SK-MEL-5 (cell line): ENCODE data around the gene DCST2. TPM values are rescaled to one million over a fixed set of nuclear protein-coding genes. Genes with fewer than 3 reads are reported as not detected.

Experiments
- DNase-seq: peaks from one replicate; pipeline ENCODE4 v3.0.0-alpha.2; 2016; ENCODE audit warnings: low read depth, low spot score
- in situ Hi-C: cut with HindIII; loops from 2 replicates; pipeline ENCODE4 v1.10.0; 2016; ENCODE audit warnings: low sequenced_read_pairs, high pct_unique_total_duplicates, low pct_unique_long_range_greater_than_20kb
- polyA plus RNA-seq, 2 experiments: library from polyadenylated mRNA; depleted of rRNA; stranded (reverse); fragments of >200 nt; gene quantifications; 2 replicates each; pipeline ENCODE4 v1.2.3, GENCODE V29; 2015
- total RNA-seq: library from RNA; depleted of rRNA; stranded (reverse); fragments of >200 nt; shearing (Covaris generic); gene quantifications from 2 replicates; pipeline ENCODE4 v1.2.3, GENCODE V29; 2014; rRNA removed

Gene DCST2
- total RNA-seq: 0.18 TPM in 1 of 2 replicates, not detected in the other
- polyA plus RNA-seq (2015; cell fraction: cytosol; rRNA removed): 0.06 and 0.23 TPM in 2 replicates
- 7.1 and 10.0 TPM in 2 replicates for polyA plus RNA-seq (2015; cell fraction: nucleus; rRNA removed)

DNA sequence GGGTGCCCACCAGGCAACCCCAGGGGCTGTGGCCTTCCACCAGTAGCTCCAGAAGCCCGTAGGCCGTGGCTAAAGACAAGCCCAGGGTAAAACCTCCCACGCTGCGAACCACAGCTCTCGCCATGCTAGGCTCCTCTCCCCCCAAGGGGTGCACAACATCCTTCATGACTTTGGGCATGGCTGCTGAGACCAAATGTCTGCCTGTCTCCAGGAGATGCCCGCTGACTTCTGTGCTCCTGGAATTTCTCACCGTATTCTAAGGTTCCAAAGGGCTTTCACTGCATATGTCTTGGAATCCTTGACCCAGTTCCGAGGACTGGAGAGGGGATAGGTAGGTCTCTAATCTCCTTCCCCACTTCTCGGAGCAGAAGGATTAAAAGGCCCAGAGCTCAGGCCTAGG is at the start of gene DCST2, which contains the start of gene DCST1:
Gene DCST2, minus strand, starts transcription at position 258 of the 400 bp plus-strand sequence. Its CDS starts 80 bp downstream, at position 178.
Gene DCST1, plus strand, starts transcription at position 301 of the 400 bp plus-strand sequence. CDS start 213 bp downstream, outside the sequence.
- no peak for DNase-seq

GRCh38 chr1:155083052-155083541 is 49.5 kb upstream of the DCST2 start:
- in situ Hi-C loops: no loop called here

More for the DNA sequence above, at the start of gene DCST2, which contains the start of gene DCST1:
- in situ Hi-C loops: no loop called here

DNA sequence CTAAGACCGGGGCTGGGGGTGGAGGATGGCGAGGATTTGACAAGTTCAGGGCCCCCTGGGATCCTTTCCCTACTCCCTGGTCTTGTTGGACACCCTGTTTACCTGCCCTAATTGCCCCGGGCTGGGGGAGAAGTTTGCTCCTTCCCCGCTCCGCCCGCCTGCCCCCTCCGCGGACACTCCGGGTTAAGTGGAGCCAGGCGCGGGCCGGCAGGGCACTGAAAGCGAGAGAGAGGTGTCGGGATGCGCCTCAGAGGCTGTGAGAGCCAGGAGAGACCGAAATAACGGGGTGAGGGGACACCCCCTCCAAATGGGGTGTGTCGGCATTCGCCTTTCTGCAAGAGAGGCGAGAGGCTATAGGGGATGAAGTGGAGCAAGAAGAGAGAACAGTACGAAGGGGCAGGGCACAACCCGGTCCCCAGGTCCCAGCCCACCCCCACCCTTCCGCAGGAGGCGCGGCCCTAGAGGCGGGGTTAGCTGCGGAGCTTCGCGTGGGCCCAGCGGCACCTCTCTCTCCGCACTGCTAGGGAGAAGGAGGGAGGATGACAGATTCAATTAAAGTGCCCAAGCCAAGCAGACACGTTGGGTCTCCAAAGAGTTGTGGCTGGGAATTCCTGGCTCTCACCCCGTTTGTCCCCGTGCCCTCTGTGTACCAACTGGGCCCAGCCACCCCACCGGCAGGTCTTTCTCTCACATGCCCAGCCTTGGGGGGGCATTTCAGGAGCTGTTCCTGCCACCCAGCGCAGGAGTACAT is 48.9 kb upstream of the DCST2 start:
- in situ Hi-C loops: no loop called here
- DNase-seq: no peak

More at GRCh38 chr1:155083052-155083541, 49.5 kb upstream of the DCST2 start:
- DNase-seq: no peak

DNA sequence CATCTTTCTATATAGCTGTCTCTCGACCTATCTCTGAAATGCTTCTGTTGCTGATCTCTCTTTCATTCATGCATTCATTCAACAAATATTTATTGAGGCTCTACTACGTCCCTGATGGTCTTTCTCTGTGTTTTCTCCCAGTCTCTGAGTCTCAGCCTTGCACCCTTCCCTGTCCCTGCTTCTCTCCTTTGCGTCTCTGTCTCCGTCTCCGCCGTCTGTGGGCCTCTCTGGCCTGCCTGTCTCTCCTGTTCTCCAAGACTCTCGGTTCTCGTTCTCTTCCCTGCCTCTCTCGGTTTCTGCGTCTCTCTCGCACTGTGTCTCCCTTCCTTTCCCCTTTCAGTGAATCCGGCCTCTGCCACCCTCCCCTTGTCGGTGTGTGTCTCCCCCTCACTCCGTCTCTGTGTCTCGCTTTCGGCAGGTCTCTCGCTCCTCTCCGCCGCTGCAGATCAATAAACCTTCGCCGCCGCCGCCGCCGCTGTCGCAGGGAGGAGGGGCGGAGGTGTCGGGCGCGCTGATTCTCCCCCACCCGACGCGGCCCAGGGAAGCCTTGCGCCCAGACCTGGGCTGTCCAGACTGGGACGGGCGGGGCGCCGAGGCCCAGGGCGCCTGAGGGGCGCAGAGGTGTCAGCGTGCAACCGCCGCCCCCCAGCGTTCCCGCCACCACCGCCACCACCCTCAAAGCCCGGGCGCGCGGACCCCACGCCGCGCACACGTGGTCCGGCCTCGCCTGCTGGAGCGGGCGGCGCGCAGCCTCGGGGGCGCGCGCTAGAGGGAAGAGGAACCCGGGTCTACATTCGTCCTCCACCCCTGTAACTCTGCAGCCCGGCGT is 48.1 kb upstream of the DCST2 start:
- in situ Hi-C loops: no loop called here
- no peak for DNase-seq

- DNase-seq: no peak
- in situ Hi-C loops: no loop called here
Observed at GRCh38 chr1:155080312-155081228, 47.0 kb upstream of the DCST2 start.

DNA sequence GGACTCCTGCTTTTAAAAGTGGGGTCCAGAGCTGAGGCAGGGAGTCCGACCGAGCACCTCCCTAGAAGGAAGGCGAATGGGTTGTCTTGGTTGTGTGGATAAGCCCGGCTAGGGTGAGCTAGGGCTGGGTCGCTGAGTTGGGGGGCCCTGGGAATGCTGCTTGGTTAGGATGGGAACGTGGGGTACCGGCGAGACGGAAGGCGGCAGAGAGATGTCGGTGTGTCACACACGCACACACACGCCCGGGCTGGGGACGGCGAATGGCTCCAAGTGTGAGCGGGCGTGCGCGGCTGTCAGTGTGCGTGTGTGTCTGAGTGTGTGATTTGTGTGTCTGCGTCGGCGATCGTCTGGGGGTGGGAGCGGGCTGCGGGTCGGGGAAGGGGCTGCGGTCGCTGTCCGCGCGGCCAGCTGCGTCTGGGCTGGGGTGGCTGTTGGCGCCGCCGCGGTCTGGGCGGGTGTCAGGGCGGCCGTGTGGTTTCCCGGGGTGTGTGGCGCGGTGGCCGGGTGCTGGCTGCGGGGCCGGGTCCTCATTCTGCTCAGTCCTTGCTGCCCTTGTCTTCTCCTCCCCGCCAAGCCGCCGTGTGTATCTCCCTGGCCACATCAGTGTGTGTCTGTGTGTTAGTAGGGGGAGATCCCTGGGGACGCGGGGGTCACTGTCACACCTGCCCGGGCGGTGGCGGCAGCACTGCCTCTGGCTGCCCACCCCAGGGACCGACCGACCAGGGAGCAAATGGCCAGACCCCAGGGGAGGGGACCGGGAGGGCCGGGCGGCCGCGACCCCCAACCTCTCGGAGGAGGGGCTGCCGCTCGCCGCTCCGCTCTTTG is 46.1 kb upstream of the DCST2 start:
- in situ Hi-C loops: no loop called here
- DNase-seq: no peak

GRCh38 chr1:155079210-155079486 is 45.6 kb upstream of the DCST2 start:
- no peak for DNase-seq
- in situ Hi-C loops: no loop called here

DNA sequence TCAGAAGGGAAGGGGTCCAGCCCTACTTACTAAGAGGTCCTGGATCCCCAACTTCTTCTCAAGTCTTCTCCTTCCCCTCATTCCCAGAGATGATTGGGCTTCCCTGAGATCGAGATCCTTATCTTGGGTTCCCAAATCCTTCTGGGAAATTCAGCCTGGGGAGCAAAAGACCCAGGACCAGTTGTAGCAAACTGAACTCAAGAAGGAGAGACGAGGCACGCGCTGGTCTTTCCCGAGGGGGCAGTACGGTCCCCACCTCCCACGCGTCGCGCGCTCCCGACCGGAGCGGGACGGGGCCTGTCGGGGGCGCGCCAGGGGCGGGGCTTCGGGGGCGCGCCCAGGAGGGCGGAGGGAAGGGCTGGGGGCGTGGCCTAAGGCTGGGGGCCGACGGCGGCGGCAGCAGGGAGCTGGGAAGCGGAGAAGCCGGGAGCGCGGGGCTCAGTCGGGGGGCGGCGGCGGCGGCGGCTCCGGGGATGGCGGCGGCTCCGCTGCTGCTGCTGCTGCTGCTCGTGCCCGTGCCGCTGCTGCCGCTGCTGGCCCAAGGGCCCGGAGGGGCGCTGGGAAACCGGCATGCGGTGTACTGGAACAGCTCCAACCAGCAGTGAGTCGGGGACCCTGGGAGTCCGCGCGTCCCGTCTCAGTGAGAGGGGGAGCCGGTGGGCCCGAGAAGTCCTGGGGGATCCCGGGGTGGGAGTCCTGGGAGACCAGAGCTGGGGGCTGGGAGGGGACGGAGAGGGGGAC is 45.1 kb upstream of the DCST2 start, which contains the start of gene EFNA3:
Gene EFNA3, plus strand, starts transcription at position 369 of the 741 bp plus-strand sequence. Its CDS starts 105 bp downstream, at position 474.
- DNase-seq: peak; percentile 77

GRCh38 chr1:155077758-155078445 is 44.3 kb upstream of the DCST2 start:
- in situ Hi-C loops: no loop called here

More for the DNA sequence above, 45.1 kb upstream of the DCST2 start, which contains the start of gene EFNA3:
- in situ Hi-C loops: no loop called here

GRCh38 chr1:155077346-155077745 is 43.8 kb upstream of the DCST2 start:
- in situ Hi-C loops: no loop called here

More at GRCh38 chr1:155077758-155078445, 44.3 kb upstream of the DCST2 start:
- DNase-seq: no peak

DNA sequence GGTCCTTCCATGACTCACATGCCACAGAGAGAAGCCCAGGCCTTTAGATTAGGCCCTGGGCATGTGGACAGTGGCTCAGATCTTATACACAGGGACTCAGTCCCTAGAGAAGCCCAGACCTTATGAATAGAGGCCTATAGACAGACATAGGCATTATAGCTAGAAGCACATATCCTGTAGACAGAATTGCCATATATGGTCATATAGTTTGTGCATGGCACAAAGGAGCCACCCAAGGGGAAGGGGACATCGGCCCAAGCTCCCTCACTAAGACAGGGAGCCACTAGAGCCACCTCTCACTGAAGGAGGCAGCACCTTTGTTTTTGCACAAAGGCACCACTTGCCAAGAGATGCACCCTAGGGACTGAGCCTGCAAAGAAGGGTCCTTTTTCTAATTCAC is 42.8 kb upstream of the DCST2 start:
- DNase-seq: no peak
- in situ Hi-C loops: no loop called here

More at GRCh38 chr1:155077346-155077745, 43.8 kb upstream of the DCST2 start:
- no peak for DNase-seq

DNA sequence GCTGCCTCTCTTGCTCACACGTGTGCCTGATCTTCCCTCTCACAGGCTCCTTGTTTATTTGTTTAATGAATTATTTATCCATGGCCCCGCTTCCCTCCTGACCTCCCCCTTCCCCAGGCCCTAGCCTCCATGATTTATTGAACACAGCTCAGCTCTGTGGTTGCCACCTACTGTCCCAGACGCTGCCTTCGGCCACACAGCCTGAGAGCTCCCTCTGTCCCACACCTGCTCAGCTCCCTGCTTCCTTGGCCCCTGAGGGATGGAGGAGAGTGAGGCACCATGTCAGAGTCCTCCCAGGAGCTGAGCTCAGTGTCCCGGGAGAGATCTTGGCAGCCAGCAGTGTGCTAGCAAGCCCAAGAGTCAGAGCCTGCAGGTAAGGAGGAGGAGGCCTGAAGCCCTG is 42.0 kb upstream of the DCST2 start:
- in situ Hi-C loops: no loop called here

DNA sequence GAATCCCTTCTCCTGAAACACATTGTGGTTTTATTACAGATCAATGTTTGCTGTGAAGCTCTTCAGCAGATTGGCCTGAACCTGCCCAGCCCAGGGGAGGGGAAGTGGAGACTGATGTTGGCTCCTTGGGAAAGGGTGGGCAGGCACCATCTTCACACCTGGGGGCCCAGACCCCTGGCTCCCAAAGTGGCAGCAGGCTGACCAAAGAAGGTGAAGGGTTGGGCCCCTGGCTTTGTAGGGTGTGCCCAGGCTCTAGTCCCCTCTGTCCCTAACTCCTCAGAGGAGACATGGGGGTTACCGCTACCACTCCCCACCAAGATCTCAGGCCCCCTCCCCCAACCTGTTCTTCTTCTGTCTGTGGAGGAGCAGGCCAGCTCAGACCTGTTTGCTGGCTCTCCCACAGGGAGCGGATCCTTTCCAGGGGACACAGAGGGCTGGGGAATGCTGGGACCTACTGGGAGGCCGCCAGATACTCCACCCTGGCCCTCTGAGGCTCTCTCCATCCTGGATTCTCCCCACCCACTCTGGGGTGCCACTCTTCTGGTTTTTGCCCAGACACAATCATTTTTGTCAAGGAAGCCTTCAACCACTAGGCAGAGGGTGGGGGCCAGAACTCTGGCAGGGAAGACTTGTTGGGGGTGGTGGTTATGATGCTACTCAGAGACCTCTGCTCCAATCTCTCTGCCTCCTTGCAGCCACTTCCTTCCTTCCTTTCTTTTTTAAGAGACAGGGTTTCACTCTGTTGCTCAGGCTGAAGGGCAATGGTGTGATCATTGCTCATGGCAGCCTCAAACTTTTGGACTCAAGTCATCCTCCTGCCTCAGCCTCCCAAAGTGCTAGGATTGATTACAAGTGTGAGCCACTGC is 40.0 kb upstream of the DCST2 start:
- no peak for DNase-seq
- in situ Hi-C loops: no loop called here

More for the DNA sequence above, 42.0 kb upstream of the DCST2 start:
- no peak for DNase-seq

DNA sequence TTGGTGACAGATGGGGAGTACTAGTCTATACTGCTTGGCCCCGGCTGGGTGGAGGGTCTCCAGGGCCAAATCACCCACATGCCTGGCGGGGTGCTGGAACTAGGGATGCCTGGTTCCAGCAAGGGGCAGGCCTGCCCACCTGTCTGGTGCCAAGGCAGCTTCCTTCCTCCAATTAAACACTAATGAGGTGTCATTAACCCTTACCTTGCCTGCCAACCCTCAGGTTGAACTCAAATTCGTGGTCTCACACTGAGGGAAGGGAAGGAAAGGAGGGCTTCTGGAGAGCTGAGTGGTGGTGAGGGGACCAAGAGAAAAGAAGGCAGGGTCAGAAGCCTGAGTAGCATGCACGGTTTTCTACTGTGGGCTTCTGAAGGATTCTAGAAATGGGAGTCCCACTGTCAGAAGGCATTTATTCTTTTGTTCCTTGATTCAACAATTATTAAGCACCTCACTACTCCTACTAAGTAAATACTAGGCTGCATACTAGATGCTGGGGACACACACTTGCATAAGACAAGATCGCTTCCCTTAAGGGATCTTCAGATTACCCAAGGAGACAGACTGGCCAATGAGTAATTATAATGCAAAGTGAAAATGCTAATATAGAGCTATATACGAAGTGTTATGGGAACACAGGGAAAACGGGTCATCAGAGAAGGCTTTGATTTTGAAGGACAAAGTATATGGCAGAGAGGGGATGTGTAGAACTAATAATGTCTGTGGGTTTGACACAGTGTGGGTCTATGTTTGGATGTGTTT is 39.1 kb upstream of the DCST2 start:
- no peak for DNase-seq
- in situ Hi-C loops: no loop called here
